ENCODE results near the gene ELOVL6. TPM values are rescaled to one million over a fixed set of nuclear protein-coding genes. Genes with fewer than 3 reads are reported as not detected.

The ELOVL6 gene
- total and polyA plus RNA-seq, 9 of the 15 experiments (the other 6 are each of a cell fraction or from before 2014, with no cell fraction given): 18.3 to 82.6 (median 46.0) TPM

DNA sequence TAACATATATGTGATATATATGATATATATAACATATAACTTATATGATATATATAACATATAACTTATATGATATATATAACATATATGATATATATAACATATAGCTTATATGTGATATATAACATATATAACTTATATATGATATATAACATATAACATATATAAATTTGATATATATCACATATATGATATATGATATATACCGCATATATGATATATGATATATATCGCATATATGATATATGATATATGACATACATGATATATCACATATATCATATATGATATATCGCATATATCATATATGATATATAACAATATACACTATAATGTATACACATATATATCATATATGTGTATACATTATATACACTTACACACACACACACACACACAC, 114.3 kb downstream of the ELOVL6 start:
- Histone ChIP-seq H3K9me3 (replicated peaks; ENCODE audit: control insufficient read depth, insufficient read depth, low read depth, low read length) (peaks cover 7% of the 10 kb centered on the region; the same call in 1 of the 2 replicates), H3K9ac (ENCODE audit: insufficient read depth in 1 of 2, low read depth in 2 of 2, low read length in 2 of 2) (no peak overlapping the region), H3K4me1 (replicated peaks in 1 of 2; ENCODE audit: control insufficient read depth in 2 of 2, insufficient read depth in 2 of 2, low read length in 2 of 2) (peaks cover 0 to 22% of the 10 kb centered on the region in 2 experiments; a peak in 3 of 5 replicates), H3K36me3 (ENCODE audit: control insufficient read depth, insufficient read depth, low read length) (peaks cover 8% of the 10 kb centered on the region; the same call in 2 of the 3 replicates), H4K20me1 (replicated peaks; ENCODE audit: control insufficient read depth, insufficient read depth, low read length) (no peaks in the 10 kb centered on the region), H3K9me1 (ENCODE audit: control insufficient read depth, insufficient read depth, low read length) (no peaks in the 10 kb centered on the region), H3K4me2 (ENCODE audit: insufficient read depth, low read length) (no peak overlapping the region), H2AFZ (ENCODE audit: low read depth, low read length) (no peak overlapping the region), H3K27ac (ENCODE audit: extremely low read depth, low read depth, low read length) (no peak overlapping the region), H3K79me2 (ENCODE audit: control insufficient read depth, insufficient read depth, low read length) (peaks cover 7% of the 10 kb centered on the region; the same call in 1 of the 3 replicates), H3K4me3 (no peak overlapping the region), H3K27me3 (ENCODE audit: control insufficient read depth in 2 of 2, insufficient read depth in 2 of 2, low read length in 2 of 2) (no peaks in the 10 kb centered on the region)
- in situ Hi-C loops (cut with MboI): no loop called here
- peak; percentile 23; the same call in 1 of the 2 replicates for TF ChIP-seq EP400 (IDR thresholded peaks at IDR 0.05)
- TF ChIP-seq, protein P1, sequence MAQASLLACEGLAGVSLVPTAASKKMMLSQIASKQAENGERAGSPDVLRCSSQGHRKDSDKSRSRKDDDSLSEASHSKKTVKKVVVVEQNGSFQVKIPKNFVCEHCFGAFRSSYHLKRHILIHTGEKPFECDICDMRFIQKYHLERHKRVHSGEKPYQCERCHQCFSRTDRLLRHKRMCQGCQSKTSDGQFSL (CRISPR knock-in tag; IDR thresholded peaks at IDR 0.05): no peak
- TF ChIP-seq, protein P1 (tag; IDR thresholded peaks at IDR 0.05): no peak
- peak in 1 of 2 experiments; percentile 100 for TF ChIP-seq NCOA2 (IDR thresholded peaks at IDR 0.05; ENCODE audit: partially characterized antibody in 2 of 2)
- TF ChIP-seq TAF9B (IDR thresholded peaks at IDR 0.05; ENCODE audit: partially characterized antibody): peak; percentile 40
- no peak for TF ChIP-seq SP1 (CRISPR knock-in tag; IDR thresholded peaks at IDR 0.05)
- TF ChIP-seq HDAC1 (IDR thresholded peaks at IDR 0.05): no peak
- no TSS peak for BruUV-seq (replicated peaks)
- DNase-seq (ENCODE audit: extremely low read depth in 1 of 4, low spot score in 3 of 4) (no peak), FAIRE-seq (no peak), ATAC-seq (no peak)
- ChIA-PET POLR2A (no interaction called here), CTCF (ENCODE audit: low intra/inter-chr PET ratio) (no interaction called here)
- WGBS (ENCODE audit: insufficient coverage, low coverage, missing lambda C conversion rate): 97% methylated on average over 3 of the region's 3 CpGs
- intact Hi-C loops (cut with micrococcal nuclease): no loop called here
